ENCODE results near the gene KCTD19.

DNA sequence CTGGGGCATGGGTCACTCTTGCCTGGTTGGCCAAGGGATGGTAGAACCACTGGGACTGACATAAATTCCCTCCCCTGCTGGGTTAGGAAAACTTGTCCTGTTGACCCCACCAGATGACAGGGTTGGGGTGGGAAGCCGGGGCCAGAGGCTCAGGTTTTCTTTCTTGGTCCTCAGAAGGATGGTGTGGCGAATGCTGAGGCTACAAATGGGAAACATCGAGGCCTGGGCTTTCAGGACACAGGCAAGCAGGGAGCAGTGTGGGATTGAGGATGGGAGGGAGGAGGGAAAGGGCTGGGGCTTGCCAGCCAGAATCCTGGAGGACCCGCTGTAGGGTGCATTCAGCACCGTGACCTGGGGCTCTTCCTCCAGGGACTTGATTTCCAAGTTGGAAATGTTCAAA lies 61.7 kb downstream of the KCTD19 start:
- TF ChIP-seq, protein P1, sequence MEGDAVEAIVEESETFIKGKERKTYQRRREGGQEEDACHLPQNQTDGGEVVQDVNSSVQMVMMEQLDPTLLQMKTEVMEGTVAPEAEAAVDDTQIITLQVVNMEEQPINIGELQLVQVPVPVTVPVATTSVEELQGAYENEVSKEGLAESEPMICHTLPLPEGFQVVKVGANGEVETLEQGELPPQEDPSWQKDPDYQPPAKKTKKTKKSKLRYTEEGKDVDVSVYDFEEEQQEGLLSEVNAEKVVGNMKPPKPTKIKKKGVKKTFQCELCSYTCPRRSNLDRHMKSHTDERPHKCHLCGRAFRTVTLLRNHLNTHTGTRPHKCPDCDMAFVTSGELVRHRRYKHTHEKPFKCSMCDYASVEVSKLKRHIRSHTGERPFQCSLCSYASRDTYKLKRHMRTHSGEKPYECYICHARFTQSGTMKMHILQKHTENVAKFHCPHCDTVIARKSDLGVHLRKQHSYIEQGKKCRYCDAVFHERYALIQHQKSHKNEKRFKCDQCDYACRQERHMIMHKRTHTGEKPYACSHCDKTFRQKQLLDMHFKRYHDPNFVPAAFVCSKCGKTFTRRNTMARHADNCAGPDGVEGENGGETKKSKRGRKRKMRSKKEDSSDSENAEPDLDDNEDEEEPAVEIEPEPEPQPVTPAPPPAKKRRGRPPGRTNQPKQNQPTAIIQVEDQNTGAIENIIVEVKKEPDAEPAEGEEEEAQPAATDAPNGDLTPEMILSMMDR (conservative IDR thresholded peaks at IDR 0.05; ENCODE audit: low read depth, low read length) = no peak
- TF ChIP-seq EZH2 (IDR thresholded peaks at IDR 0.05; ENCODE audit: low read length, unreplicated experiment) = no peak

All from PC-3 (cell line).